ENCODE measurements around the gene PLCB3.

The PLCB3 gene

DNA sequence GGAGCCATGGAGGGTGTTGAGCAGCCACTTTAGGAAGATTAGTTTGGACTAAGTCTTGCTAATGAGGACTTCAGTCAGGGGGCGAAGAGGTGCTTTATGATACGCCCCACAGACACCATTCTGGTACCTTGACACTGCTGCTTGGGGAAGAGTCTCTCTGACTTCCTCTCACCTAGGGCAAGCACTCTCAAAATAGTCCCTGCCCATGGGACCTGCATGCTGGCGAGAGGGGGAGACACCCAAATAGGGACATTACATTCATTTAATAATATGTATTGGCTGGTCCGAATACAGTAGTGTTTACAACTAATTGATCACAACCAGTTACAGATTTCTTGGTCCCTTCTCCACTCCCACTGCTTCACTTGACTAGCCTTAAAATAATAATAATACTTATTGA lies 44.4 kb downstream of the PLCB3 start:
- Histone ChIP-seq H3K36me3 (no peaks in the 10 kb centered on the region), H3K27me3 (ENCODE audit: insufficient read depth, low read depth, severe bottlenecking) (peaks cover 20% of the 10 kb centered on the region), H3K9me3 (ENCODE audit: severe bottlenecking) (no peaks in the 10 kb centered on the region), H3K4me3 (ENCODE audit: low read depth, low read length) (no peak overlapping the region), H3K27ac (no peak overlapping the region)
- no peak for DNase-seq
- TF ChIP-seq, protein P1, sequence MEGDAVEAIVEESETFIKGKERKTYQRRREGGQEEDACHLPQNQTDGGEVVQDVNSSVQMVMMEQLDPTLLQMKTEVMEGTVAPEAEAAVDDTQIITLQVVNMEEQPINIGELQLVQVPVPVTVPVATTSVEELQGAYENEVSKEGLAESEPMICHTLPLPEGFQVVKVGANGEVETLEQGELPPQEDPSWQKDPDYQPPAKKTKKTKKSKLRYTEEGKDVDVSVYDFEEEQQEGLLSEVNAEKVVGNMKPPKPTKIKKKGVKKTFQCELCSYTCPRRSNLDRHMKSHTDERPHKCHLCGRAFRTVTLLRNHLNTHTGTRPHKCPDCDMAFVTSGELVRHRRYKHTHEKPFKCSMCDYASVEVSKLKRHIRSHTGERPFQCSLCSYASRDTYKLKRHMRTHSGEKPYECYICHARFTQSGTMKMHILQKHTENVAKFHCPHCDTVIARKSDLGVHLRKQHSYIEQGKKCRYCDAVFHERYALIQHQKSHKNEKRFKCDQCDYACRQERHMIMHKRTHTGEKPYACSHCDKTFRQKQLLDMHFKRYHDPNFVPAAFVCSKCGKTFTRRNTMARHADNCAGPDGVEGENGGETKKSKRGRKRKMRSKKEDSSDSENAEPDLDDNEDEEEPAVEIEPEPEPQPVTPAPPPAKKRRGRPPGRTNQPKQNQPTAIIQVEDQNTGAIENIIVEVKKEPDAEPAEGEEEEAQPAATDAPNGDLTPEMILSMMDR (IDR thresholded peaks at IDR 0.05; ENCODE audit: low read depth, low read length): no peak

DNA sequence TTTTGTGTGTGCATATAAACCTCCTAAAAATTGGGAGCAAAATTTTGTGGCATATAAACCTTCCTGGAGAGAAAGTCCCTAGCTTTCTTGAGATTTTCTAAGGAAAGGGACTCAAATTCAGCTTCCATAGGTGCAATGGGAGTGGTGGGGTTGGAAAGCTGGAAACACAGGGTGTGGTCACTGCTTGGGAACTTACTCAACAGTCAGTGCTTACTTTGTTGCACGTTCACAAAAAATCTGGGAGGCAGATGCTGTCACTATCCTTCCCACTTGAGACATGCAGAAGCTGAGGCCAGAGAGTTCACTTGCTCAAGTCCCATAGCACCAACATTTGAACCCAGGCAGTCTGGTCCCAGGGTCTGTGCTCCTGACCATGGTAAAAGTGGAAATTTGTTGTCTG lies 44.9 kb downstream of the PLCB3 start:
- peaks cover 15% of the 10 kb centered on the region for H3K27me3 ChIP-seq (ENCODE audit: insufficient read depth, low read depth, severe bottlenecking)
- TF ChIP-seq, protein P1 (IDR thresholded peaks at IDR 0.05; ENCODE audit: low read depth, low read length): no peak
- no peak overlapping the region for H3K4me3 ChIP-seq (ENCODE audit: low read depth, low read length)
- no peaks in the 10 kb centered on the region for H3K9me3 ChIP-seq (ENCODE audit: severe bottlenecking)
- no peak for DNase-seq
- H3K27ac ChIP-seq: no peak overlapping the region
- H3K36me3 ChIP-seq: no peaks in the 10 kb centered on the region

DNA sequence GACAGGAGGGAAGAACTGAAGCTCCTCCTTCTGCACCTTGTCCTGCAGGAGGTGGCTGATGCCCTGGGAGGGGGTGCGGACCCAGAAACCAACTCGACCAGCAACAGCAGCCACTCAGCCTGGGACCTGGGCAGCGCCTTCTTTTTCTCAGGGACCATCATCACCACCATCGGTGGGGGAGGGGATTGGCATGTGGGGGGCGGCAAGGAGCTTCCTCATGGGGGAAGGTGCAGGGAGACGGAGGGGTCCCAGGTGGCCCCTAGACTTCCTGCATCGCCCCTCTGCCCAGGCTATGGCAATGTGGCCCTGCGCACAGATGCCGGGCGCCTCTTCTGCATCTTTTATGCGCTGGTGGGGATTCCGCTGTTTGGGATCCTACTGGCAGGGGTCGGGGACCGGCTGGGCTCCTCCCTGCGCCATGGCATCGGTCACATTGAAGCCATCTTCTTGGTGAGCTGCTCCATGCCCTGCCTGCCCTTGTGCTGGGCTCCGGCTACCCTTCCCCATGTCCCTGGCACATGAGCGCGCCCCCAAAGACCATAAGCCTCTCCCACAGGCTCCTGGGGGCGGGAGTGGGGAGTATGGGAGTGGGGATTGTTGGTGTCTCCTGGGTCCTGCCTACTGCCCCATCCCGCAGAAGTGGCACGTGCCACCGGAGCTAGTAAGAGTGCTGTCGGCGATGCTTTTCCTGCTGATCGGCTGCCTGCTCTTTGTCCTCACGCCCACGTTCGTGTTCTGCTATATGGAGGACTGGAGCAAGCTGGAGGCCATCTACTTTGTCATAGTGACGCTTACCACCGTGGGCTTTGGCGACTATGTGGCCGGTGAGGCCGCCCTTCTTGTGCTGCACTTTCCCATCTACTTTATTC lies 45.7 kb downstream of the PLCB3 start:
- H3K27me3 ChIP-seq (ENCODE audit: insufficient read depth, low read depth, severe bottlenecking): peaks cover 13% of the 10 kb centered on the region
- H3K4me3 ChIP-seq (ENCODE audit: low read depth, low read length): no peak overlapping the region
- TF ChIP-seq, protein P1 (IDR thresholded peaks at IDR 0.05; ENCODE audit: low read depth, low read length): no peak
- no peaks in the 10 kb centered on the region for H3K9me3 ChIP-seq (ENCODE audit: severe bottlenecking)
- no peak overlapping the region for H3K27ac ChIP-seq
- no peak for DNase-seq
- no peaks in the 10 kb centered on the region for H3K36me3 ChIP-seq

DNA sequence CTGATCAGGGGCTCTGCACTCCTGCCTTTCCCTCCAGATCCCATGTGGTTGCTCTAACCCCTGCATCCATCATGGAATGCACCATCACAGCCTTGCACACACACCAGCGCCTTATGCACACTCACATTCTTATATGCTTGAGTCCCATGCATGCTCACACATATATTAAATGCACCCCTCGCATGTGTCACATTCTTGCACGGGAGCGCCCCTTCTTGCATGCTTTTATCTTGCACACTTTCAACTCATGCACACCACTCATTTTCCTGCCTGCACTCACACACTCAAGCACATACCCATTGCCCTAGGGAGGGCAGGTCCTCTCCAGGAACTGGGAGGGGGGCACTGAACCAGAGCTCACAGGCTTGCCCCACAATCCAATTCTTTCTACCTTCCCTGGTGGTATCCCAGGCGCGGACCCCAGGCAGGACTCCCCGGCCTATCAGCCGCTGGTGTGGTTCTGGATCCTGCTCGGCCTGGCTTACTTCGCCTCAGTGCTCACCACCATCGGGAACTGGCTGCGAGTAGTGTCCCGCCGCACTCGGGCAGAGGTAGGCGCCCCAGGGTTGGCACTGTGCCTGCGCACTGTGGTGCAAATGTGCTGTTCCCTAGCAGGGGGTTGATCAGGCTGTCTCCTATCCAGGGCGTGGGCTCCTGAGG lies 46.5 kb downstream of the PLCB3 start:
- H3K27me3 ChIP-seq (ENCODE audit: insufficient read depth, low read depth, severe bottlenecking): peaks cover 6% of the 10 kb centered on the region
- TF ChIP-seq, protein P1 (IDR thresholded peaks at IDR 0.05; ENCODE audit: low read depth, low read length): no peak
- DNase-seq: no peak
- no peak overlapping the region for H3K27ac ChIP-seq
- H3K4me3 ChIP-seq (ENCODE audit: low read depth, low read length): no peak overlapping the region
- no peaks in the 10 kb centered on the region for H3K36me3 ChIP-seq
- H3K9me3 ChIP-seq (ENCODE audit: severe bottlenecking): no peaks in the 10 kb centered on the region

DNA sequence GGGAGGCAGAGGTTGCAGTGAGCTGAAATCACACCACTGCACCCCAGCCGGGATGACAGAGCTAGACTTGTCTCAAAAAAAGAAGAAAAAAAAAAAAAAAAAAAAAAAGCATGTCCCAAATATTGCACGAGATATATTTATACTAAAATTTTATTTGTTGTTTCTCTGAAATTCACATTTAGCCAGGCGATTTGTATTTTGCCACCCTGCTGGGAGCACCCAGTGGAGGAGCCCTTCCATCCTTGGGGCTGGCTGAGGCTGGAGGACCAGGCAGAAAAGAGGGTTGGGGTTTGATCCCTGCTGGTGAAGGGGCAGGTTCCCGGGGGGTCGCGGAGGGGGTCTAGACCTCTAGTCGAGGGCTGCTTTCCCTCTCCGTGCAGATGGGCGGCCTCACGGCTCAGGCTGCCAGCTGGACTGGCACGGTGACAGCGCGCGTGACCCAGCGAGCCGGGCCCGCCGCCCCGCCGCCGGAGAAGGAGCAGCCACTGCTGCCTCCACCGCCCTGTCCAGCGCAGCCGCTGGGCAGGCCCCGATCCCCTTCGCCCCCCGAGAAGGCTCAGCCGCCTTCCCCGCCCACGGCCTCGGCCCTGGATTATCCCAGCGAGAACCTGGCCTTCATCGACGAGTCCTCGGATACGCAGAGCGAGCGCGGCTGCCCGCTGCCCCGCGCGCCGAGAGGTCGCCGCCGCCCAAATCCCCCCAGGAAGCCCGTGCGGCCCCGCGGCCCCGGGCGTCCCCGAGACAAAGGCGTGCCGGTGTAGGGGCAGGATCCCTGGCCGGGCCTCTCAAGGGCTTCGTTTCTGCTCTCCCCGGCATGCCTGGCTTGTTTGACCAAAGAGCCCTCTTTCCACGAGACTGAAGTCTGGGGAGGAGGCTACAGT lies 47.9 kb downstream of the PLCB3 start:
- TF ChIP-seq, protein P1 (IDR thresholded peaks at IDR 0.05; ENCODE audit: low read depth, low read length): no peak
- Histone ChIP-seq H3K9me3 (ENCODE audit: severe bottlenecking) (no peaks in the 10 kb centered on the region), H3K4me3 (ENCODE audit: low read depth, low read length) (no peak overlapping the region), H3K27me3 (ENCODE audit: insufficient read depth, low read depth, severe bottlenecking) (no peaks in the 10 kb centered on the region), H3K36me3 (no peaks in the 10 kb centered on the region), H3K27ac (no peak overlapping the region)
- DNase-seq: no peak
